H4 (cell line): ENCODE data around the gene PLXNA2. TPM values are rescaled to one million over a fixed set of nuclear protein-coding genes. Genes with fewer than 3 reads are reported as not detected.

ENCODE experiments used
- DNase-seq: peaks from one replicate; pipeline ENCODE4 v3.0.0-alpha.2; 2015; ENCODE audit warnings: low spot score
- total RNA-seq: library from RNA; depleted of rRNA; stranded (reverse); fragments of >200 nt; shearing (Covaris generic); gene quantifications from 2 replicates; pipeline ENCODE4 v1.2.3, GENCODE V29; 2014

PLXNA2 gene
- total RNA-seq, 1 experiment from 2014 or later, result 0.89 TPM

DNA sequence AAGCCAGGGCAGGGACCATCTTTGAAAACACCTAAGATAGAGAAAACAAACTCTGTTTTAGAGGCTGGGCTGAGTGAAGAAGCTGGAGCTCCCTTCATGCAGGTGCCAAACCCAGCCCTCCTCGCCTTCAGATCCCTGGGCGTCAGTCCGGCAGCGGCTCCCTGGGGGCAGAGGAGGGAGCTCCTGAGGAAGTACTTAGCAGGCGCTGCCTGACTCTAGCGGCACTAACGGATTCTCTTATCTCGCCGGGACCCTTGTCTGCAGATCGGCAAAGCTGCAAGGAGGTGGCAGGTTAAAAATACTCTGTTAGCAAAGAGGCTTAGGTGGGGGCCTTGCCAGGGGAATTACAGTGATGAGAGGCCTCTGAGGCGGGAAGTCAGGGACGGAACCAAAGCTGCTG, 79.6 kb downstream of the PLXNA2 start:
- DNase-seq, result no peak

- no peak for DNase-seq
Measured at GRCh38 chr1:208163539-208163938, 80.6 kb downstream of the PLXNA2 start.

GRCh38 chr1:208162903-208163302, 81.3 kb downstream of the PLXNA2 start:
- DNase-seq, result no peak

DNA sequence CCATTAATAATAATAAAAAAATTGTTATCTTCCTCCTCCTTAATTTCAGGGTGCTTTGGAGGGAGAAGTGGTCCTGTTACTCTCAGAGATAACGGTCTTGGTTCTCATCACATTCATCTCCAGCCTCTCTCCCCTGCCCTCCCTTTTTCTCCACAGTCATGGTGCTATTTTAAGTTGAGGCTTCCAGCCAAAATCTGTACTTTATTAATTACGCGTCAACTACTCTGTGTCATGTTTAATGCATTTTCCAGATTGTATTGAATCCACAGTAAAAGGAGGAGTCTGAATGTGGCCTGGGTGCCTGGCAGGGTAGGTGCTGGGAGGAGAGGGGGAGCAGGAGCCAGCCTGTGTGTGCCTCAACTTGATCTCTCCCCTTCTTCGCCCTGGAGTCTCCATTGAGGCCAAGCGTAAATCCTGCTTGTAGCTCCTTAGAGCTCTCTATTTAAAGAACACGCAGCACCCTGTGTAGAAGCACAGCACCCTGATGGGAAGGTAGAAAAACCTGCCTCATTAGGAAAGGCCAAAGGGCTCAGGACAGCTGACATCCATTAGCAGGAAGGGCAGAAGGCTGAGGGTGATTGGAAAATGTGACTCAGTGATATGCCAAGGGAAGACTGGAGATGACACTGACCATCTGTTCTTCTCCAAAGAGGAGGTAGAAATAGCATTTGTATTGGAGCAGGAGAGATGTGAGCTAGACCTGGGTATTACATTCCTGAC, 82.4 kb downstream of the PLXNA2 start:
- no peak for DNase-seq

GRCh38 chr1:208161005-208161404, 83.2 kb downstream of the PLXNA2 start:
- DNase-seq, result no peak

DNA sequence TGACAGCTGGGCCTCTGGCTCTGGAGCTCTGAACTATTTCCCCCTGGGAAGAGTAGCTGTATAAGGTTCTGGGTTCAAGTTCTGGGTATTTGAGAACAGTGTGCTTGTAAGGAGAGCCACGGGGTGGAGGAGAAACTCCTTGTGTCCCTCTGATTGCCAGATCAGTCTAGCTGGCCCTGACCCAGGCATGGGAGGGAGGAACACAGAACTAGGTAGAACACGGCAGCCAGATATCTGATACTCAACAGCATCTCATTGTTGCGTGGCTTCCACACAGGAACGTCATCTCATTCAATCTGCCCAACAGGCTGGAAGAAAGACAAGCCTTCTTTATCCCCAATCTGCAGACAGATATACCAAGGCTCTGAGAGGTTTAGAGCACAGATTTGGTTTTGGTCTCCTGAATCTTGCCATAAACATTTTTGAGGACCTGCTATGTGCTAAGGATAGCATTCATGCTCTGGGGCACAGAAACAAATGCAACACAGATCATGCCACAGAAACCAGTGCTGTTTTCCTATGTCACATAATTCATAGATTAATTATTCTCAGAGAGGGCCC, 83.8 kb downstream of the PLXNA2 start:
- no peak for DNase-seq

- peak; percentile 47 for DNase-seq
Measured at GRCh38 chr1:208159555-208160258, 84.5 kb downstream of the PLXNA2 start.

- DNase-seq, result no peak
Measured at GRCh38 chr1:208158640-208159554, 85.3 kb downstream of the PLXNA2 start.

GRCh38 chr1:208157769-208158168, 86.4 kb downstream of the PLXNA2 start:
- DNase-seq, result no peak

DNA sequence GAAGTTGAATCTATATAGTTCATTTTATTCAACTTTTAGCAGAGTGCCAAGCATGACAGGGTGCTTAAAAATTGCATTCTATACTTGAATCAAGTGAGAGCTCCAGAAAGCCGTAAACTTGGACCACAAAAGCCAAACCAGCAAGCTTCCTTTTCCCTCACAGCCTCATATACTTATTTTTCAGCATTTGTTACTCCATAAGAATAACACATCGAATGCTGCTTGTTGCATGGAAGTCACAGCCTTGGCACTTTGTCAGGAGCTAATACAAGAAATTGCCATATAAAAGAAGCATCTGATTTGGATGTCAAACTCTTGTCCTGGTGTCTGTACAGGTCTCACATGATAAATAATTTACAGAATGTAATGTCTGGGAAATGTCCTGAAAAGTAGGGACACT, 87.4 kb downstream of the PLXNA2 start:
- DNase-seq, result no peak

GRCh38 chr1:208156310-208156709, 87.9 kb downstream of the PLXNA2 start:
- DNase-seq, result no peak

DNA sequence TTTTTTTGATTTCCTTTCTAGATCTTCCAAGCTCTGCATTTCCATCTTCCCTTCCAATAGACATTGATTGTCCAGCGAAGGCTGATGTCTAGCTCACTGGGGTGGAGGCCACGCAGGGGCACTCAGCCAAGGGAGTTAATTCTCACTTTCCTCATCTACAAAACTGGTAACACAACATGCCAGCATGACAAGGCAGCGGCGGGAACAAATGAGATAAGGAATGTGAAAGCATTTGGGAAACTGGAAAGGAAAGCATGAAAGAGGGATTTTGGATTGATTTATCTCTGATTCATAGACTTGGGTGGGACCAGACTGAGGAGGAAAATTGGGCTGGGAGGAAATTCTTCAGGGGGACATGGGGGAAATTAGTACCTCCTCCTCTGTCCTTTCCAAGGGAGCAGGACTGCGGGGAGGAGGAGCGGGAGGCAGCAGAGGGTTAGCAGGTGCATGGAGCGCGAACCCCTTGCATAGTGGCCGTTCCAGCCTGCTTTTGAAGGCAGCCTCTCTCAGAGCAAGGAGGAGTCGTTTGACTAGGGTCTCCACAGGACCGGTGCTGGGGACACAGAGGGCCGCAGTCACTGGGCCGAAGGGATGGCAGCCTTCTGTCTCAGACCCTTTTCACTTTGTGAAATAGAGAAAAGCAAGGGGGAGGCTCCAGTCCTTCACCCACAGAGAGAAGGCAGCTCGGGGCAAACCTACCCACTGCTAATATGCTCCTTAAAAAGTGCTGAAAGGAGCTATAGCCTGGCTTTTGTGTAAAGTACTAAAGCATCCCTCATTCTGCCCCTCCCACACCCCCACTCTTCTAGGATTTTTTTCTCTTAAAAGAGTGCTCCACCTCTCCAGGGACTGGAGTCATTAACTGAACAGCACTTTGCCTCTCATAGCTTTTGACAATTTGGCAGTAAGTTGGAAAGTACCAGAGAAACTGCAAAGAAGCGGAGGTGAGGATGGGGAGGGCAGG, 89.2 kb downstream of the PLXNA2 start:
- DNase-seq, result no peak

- no peak for DNase-seq
Measured at GRCh38 chr1:208154040-208154439, 90.1 kb downstream of the PLXNA2 start.

DNA sequence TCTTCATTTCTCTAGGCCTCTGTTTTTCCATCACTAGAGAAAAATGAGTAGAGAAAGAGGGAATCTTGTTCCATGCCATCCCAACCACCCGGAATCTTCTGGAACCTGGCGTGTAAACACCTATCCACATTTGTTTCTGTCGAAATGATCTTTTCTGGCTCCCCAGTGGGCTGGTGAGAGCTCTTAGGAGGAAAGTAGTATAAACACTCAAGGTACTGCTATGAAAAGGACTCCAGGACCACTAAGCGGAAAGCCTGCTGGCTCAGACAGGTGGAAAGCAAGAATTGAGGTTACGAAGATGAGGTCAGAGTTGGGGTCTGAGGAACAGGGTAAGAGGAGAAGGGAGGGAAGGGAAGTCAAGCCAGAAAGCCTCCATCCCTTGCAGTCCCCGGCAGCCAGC, 90.8 kb downstream of the PLXNA2 start:
- DNase-seq, result no peak

GRCh38 chr1:208151728-208152598, 92.2 kb downstream of the PLXNA2 start:
- no peak for DNase-seq

- DNase-seq, result no peak
Measured at GRCh38 chr1:208150833-208151458, 93.2 kb downstream of the PLXNA2 start.

- no peak for DNase-seq
Measured at GRCh38 chr1:208149776-208150514, 94.2 kb downstream of the PLXNA2 start.

DNA sequence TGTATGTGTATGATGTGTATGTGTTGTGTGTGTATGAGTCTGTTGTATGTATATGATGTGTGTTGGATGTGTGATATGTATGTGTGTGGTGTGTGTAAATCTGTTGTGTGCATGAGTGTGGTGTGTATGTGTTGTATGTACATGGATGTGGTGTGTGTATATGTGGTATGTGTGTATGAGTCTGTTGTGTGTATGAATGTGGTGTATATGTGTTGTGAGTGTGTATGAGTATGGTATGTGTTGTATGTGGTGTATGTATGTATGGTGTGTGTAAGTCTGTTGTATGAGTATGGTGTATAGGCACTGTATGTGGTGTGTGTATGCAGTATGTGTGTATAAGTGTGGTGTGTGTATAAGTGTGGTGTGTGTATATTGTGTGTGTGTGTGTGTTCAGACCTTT, 95.0 kb downstream of the PLXNA2 start:
- DNase-seq, result no peak

GRCh38 chr1:208148380-208148779, 95.8 kb downstream of the PLXNA2 start:
- DNase-seq, result no peak
